Neural cell (in vitro differentiated cells): ENCODE measurements around the gene PIAS1. TPM values are rescaled to one million over a fixed set of nuclear protein-coding genes. Genes with fewer than 3 reads are reported as not detected.

Experiments used
- H2AFZ ChIP-seq: fragments of 200-600, 300-800 bp; sonication (generic), shearing (Covaris generic); 2 replicates; pipeline ENCODE4 v1.6.0; 2014; ENCODE audit warnings: low read depth, mild to moderate bottlenecking, antibody characterized with exemption, low read length, moderate library complexity
- H3F3A ChIP-seq: fragments of 200-600 bp; shearing (Covaris generic); 2 replicates; pipeline ENCODE4 v1.6.1; 2016; ENCODE audit warnings: mild to moderate bottlenecking, moderate library complexity, mixed read lengths, antibody characterized with exemption, low read length; ENCODE audit not compliant: insufficient read depth, poor library complexity, severe bottlenecking
- H3K27ac ChIP-seq: fragments of 200-600, 300-800 bp; sonication (generic), shearing (Covaris generic); 2 replicates; pipeline ENCODE4 v1.5.1; 2014; ENCODE audit warnings: mild to moderate bottlenecking, low read length, moderate library complexity
- H3K27me3 ChIP-seq: fragments of 300-800, 200-600 bp; sonication (generic), shearing (Covaris generic); 2 replicates; pipeline ENCODE4 v1.6.0; 2014; ENCODE audit warnings: mild to moderate bottlenecking, low read depth, low read length, moderate library complexity; ENCODE audit not compliant: insufficient read depth
- H3K36me3 ChIP-seq: fragments of 300-800, 200-600 bp; sonication (generic), shearing (Covaris generic); 2 replicates; pipeline ENCODE4 v1.5.1; 2014; ENCODE audit warnings: mild to moderate bottlenecking, antibody characterized with exemption, low read length, moderate library complexity; ENCODE audit not compliant: insufficient read depth
- H3K4me2 ChIP-seq: fragments of 300-800, 200-600 bp; sonication (generic), shearing (Covaris generic); 2 replicates; pipeline ENCODE4 v1.6.0; 2014; ENCODE audit warnings: mild to moderate bottlenecking, low read length
- H3K4me3 ChIP-seq: fragments of 300-800, 200-600 bp; sonication (generic), shearing (Covaris generic); 2 replicates; pipeline ENCODE4 v1.5.1; 2014; ENCODE audit warnings: mild to moderate bottlenecking, low read length, moderate library complexity
- H3K79me2 ChIP-seq: fragments of 200-600 bp; shearing (Covaris generic); replicated peaks from 2 replicates; pipeline ENCODE4 v1.6.0; 2014; ENCODE audit warnings: mild to moderate bottlenecking, low read length, moderate library complexity; ENCODE audit not compliant: insufficient read depth
- H3K9ac ChIP-seq: fragments of 300-800, 200-600 bp; sonication (generic), shearing (Covaris generic); 2 replicates; pipeline ENCODE4 v1.6.1; 2016; ENCODE audit warnings: mild to moderate bottlenecking, low read length, mixed read lengths
- H3K9me2 ChIP-seq: fragments of 200-600 bp; shearing (Covaris generic); 2 replicates; pipeline ENCODE4 v1.6.1; 2016; ENCODE audit warnings: mild to moderate bottlenecking, low read length, mixed read lengths; ENCODE audit not compliant: insufficient read depth
- H3K9me3 ChIP-seq: fragments of 200-600, 300-800 bp; sonication (generic), shearing (Covaris generic); 2 replicates; pipeline ENCODE4 v1.6.1; 2016; ENCODE audit warnings: mild to moderate bottlenecking, mixed run types, low read length, moderate library complexity, mixed read lengths
- H4K20me1 ChIP-seq: fragments of 200-600 bp; shearing (Covaris generic); 2 replicates; pipeline ENCODE4 v1.6.1; 2016; ENCODE audit warnings: mild to moderate bottlenecking, mixed run types; ENCODE audit not compliant: insufficient read depth
- CTCF ChIP-seq: fragments of 450-650 bp; IDR thresholded peaks from 2 replicates; pipeline ENCODE4 v1.5.1; 2014; ENCODE audit warnings: antibody characterized with exemption, mild to moderate bottlenecking, moderate library complexity; ENCODE audit not compliant: poor library complexity, severe bottlenecking
- EP300 ChIP-seq: fragments of 450-650 bp; conservative IDR thresholded peaks from 2 replicates; pipeline ENCODE4 v1.6.1; 2014; ENCODE audit warnings: antibody characterized with exemption, mild to moderate bottlenecking, moderate library complexity; ENCODE audit not compliant: poor library complexity, severe bottlenecking
- EZH2 ChIP-seq: fragments of 200-600, 300-800 bp; shearing (Covaris generic), sonication (generic); IDR thresholded peaks from 2 replicates; pipeline ENCODE4 v1.6.1; 2014; ENCODE audit warnings: antibody characterized with exemption, low read length, borderline replicate concordance, mild to moderate bottlenecking; ENCODE audit not compliant: insufficient read depth, poor library complexity, severe bottlenecking
- MXI1 ChIP-seq: fragments of 450-650 bp; conservative IDR thresholded peaks from 2 replicates; pipeline ENCODE4 v1.6.1; 2014; ENCODE audit warnings: antibody characterized with exemption, mild to moderate bottlenecking; ENCODE audit not compliant: poor library complexity, severe bottlenecking
- POLR2AphosphoS5 ChIP-seq: IDR thresholded peaks from 2 replicates; pipeline ENCODE4 v1.6.1; 2012
- RAD21 ChIP-seq: fragments of 450-650 bp; conservative IDR thresholded peaks from 2 replicates; pipeline ENCODE4 v1.6.1; 2014; ENCODE audit warnings: antibody characterized with exemption, mild to moderate bottlenecking, moderate library complexity
- REST ChIP-seq: IDR thresholded peaks from 2 replicates; pipeline ENCODE4 v1.6.1; 2012; ENCODE audit warnings: borderline replicate concordance
- SMC3 ChIP-seq: fragments of 450-650 bp; conservative IDR thresholded peaks from 2 replicates; pipeline ENCODE4 v1.6.1; 2014; ENCODE audit warnings: antibody characterized with exemption, mild to moderate bottlenecking, moderate library complexity; ENCODE audit not compliant: poor library complexity
- TAF1 ChIP-seq: IDR thresholded peaks from 2 replicates; pipeline ENCODE4 v1.6.1; 2012; ENCODE audit warnings: low read depth
- polyA plus RNA-seq: library from polyadenylated mRNA; depleted of rRNA; stranded (reverse); fragments of >200 nt; gene quantifications from 2 replicates; pipeline ENCODE4 v1.2.3, GENCODE V29; 2014

Gene PIAS1
- polyA plus RNA-seq, 1 donor from 2014 or later: 14.3 TPM

DNA sequence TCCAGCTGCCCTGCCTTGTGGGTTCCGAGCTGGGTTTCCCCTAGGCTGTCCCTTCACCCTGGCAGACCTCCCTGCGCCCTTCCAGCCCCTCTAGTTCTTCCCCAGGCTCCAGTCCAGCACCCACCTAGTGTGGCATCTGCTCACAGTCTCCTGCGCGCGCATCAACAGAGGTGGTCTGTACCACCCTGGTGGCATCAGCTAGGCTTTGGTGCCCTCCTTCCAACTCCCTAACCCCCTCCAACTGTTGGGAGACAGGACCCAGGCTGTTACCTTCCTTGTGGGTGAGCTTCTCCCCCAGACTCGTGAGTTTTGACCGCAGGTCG lies 143.0 kb downstream of the PIAS1 start:
- Histone ChIP-seq H3K27ac (no peak overlapping the region), H3K27me3 (no peaks in the 10 kb centered on the region), H3K9ac (no peak overlapping the region), H3K4me3 (no peak overlapping the region), H4K20me1 (no peaks in the 10 kb centered on the region), H3F3A (no peaks in the 10 kb centered on the region), H3K9me2 (no peaks in the 10 kb centered on the region), H2AFZ (no peak overlapping the region), H3K9me3 (no peaks in the 10 kb centered on the region), H3K36me3 (no peaks in the 10 kb centered on the region), H3K79me2 (no peaks in the 10 kb centered on the region), H3K4me2 (no peak overlapping the region)
- TF ChIP-seq RAD21: no peak
- TF ChIP-seq POLR2AphosphoS5: no peak
- no peak for TF ChIP-seq MXI1
- TF ChIP-seq CTCF: no peak
- TF ChIP-seq EP300: no peak
- no peak for TF ChIP-seq REST
- TF ChIP-seq SMC3: no peak
- TF ChIP-seq TAF1: no peak
- TF ChIP-seq EZH2: no peak

DNA sequence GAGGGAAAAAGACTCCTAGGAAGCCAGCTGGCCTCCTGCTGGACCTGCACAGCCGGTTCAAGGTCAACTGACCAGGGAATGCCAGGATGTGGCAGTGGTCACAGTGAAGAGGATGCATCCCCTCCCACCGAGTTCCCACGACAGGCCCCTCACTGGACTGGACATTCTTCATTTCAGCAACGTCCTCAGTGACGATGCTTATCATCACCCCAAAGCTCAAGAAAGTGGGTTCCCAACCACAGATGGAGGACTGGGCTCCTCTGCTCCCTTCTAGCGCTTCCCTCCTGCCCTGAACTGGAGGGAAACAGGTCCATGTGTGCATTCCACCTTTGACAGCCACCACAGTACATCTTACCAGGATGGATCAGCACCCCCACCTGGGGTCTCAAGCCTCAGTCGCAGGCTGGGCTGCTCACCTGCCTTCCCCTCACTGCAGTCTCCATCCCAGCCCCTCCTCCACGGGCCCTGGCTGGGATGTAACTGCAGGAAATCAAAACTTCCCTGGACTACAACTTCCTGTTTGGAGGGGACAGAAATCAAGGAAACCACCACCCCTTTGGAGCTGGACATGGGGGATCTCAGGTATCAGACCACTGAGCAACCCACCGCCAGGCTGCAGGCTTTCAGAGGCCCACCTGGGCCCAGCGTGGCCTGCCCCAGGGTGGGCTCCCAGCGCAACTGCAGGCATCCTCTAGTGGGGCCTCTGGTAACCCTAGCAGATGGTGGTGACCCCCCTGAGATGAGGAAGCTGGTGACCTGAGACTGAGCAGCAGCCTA lies 143.7 kb downstream of the PIAS1 start:
- H3K9me3 ChIP-seq: no peaks in the 10 kb centered on the region
- H3K27ac ChIP-seq: no peak overlapping the region
- no peaks in the 10 kb centered on the region for H3K79me2 ChIP-seq
- H3K4me3 ChIP-seq: no peak overlapping the region
- TF ChIP-seq TAF1: no peak
- TF ChIP-seq RAD21: no peak
- TF ChIP-seq REST: no peak
- TF ChIP-seq SMC3: no peak
- TF ChIP-seq POLR2AphosphoS5: no peak
- TF ChIP-seq EZH2: no peak
- TF ChIP-seq EP300: no peak
- TF ChIP-seq CTCF: no peak
- TF ChIP-seq MXI1: no peak
- no peaks in the 10 kb centered on the region for H4K20me1 ChIP-seq
- no peaks in the 10 kb centered on the region for H3F3A ChIP-seq
- H2AFZ ChIP-seq: no peak overlapping the region
- H3K36me3 ChIP-seq: no peaks in the 10 kb centered on the region
- H3K9me2 ChIP-seq: no peaks in the 10 kb centered on the region
- H3K9ac ChIP-seq: no peak overlapping the region
- no peak overlapping the region for H3K4me2 ChIP-seq
- H3K27me3 ChIP-seq: no peaks in the 10 kb centered on the region
